MM.1S (cell line): ENCODE results near the gene SMURF1.
"Not testable (repeated sequence)": the region's sequence is repeated elsewhere in the genome, so short reads cannot be mapped to it uniquely, and the experiment has no call there.

ENCODE experiments used
- DNase-seq: peaks from one replicate; pipeline ENCODE4 v3.0.0-alpha.2; 2015
- H2AFZ ChIP-seq: fragments of 300-600 bp; sonication (generic); 2 replicates; pipeline ENCODE4 v1.6.0; 2016; ENCODE audit warnings: antibody characterized with exemption, low read length
- H3F3A ChIP-seq: fragments of 300-600 bp; sonication (generic); 2 replicates; pipeline ENCODE4 v1.6.1; 2016; ENCODE audit warnings: mild to moderate bottlenecking, antibody characterized with exemption, low read length, moderate library complexity, mixed read lengths; ENCODE audit not compliant: insufficient read depth
- H3K27ac ChIP-seq: fragments of 300-600 bp; sonication (generic); 2 replicates; pipeline ENCODE4 v1.5.1; 2016; ENCODE audit warnings: mild to moderate bottlenecking, low read length
- H3K27me3 ChIP-seq: fragments of 300-600 bp; sonication (generic); replicated peaks from 2 replicates; pipeline ENCODE4 v1.6.0; 2016; ENCODE audit warnings: low read length; ENCODE audit not compliant: insufficient read depth
- H3K36me3 ChIP-seq: fragments of 300-600 bp; sonication (generic); replicated peaks from 2 replicates; pipeline ENCODE4 v1.6.1; 2016; ENCODE audit warnings: mild to moderate bottlenecking, low read length, mixed read lengths; ENCODE audit not compliant: insufficient read depth
- H3K4me1 ChIP-seq: fragments of 300-600 bp; sonication (generic); 2 replicates; pipeline ENCODE4 v1.6.1; 2016; ENCODE audit warnings: low read length, mixed read lengths
- H3K4me2 ChIP-seq: fragments of 300-600 bp; sonication (generic); 2 replicates; pipeline ENCODE4 v1.6.0; 2016; ENCODE audit warnings: low read depth, low read length
- H3K4me3 ChIP-seq: fragments of 300-600 bp; sonication (generic); 2 replicates; pipeline ENCODE4 v1.5.1; 2016; ENCODE audit warnings: low read length, mixed read lengths
- H3K79me2 ChIP-seq: fragments of 300-600 bp; sonication (generic); 2 replicates; pipeline ENCODE4 v1.6.1; 2016; ENCODE audit warnings: mixed run types, low read length, mixed read lengths
- H3K9ac ChIP-seq: fragments of 300-600 bp; sonication (generic); 2 replicates; pipeline ENCODE4 v1.6.1; 2016; ENCODE audit warnings: low read length, mixed read lengths
- H3K9me2 ChIP-seq: fragments of 300-600 bp; sonication (generic); replicated peaks from 2 replicates; pipeline ENCODE4 v1.6.1; 2016; ENCODE audit warnings: mild to moderate bottlenecking, low read length, mixed read lengths; ENCODE audit not compliant: insufficient read depth
- H3K9me3 ChIP-seq: fragments of 300-600 bp; sonication (generic); replicated peaks from 2 replicates; pipeline ENCODE4 v1.6.1; 2016; ENCODE audit warnings: mild to moderate bottlenecking, low read length, mixed read lengths; ENCODE audit not compliant: insufficient read depth
- H4K20me1 ChIP-seq: fragments of 300-600 bp; sonication (generic); 2 replicates; pipeline ENCODE4 v1.6.1; 2016; ENCODE audit warnings: mild to moderate bottlenecking, low read length, moderate library complexity, mixed read lengths; ENCODE audit not compliant: insufficient read depth
- EZH2 ChIP-seq: fragments of 300-600 bp; sonication (generic); optimal IDR thresholded peaks from 2 replicates; pipeline ENCODE3; 2017; ENCODE audit warnings: low read depth, mild to moderate bottlenecking, antibody characterized with exemption, low read length, mixed read lengths
- EZH2phosphoT487 ChIP-seq: fragments of 300-600 bp; sonication (generic); IDR thresholded peaks from 2 replicates; pipeline ENCODE4 v1.6.1; 2018; ENCODE audit warnings: antibody characterized with exemption, low read length
- TF ChIP-seq, protein P1 (sequence below): fragments of 300-600 bp; sonication (generic); IDR thresholded peaks from 2 replicates; pipeline ENCODE4 v1.5.1; 2016; ENCODE audit warnings: antibody characterized with exemption, low read length, mixed read lengths

SMURF1 gene

DNA sequence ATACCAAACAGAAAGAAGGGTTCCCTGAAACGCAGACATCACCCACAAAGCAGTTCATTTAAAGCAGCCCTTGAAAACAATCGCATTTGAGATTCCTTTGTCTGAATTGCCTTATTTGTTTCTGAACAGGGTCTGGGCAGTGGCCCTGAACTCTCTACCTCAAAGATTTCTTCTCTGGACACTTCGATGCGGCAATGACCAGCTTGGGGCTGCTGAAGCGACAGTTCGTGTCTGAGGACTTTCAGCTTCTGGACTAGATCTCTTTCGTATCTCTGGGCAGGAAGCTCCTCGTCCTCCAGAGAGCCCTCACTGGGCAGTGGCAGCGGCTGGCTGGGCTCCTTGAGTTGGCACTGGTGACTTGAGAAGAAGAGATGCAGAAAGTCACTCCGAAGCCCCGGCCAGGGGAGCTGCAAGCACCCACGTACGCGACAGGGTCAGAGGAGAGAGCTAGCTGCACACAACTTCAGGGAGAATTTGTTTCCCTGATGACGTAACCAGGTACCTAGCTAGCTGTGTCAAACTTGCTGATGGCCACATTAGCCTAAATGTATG is 96.3 kb downstream of the SMURF1 start:
- Histone ChIP-seq H3K4me2 (no peak overlapping the region), H4K20me1 (no peaks in the 10 kb centered on the region), H3F3A (no peaks in the 10 kb centered on the region), H3K36me3 (no peaks in the 10 kb centered on the region), H3K9me3 (no peaks in the 10 kb centered on the region), H3K9ac (no peak overlapping the region), H3K4me1 (no peaks in the 10 kb centered on the region), H2AFZ (no peak overlapping the region), H3K4me3 (no peak overlapping the region), H3K27ac (no peak overlapping the region), H3K9me2 (no peaks in the 10 kb centered on the region), H3K27me3 (no peaks in the 10 kb centered on the region), H3K79me2 (no peaks in the 10 kb centered on the region)
- TF ChIP-seq, protein P1, sequence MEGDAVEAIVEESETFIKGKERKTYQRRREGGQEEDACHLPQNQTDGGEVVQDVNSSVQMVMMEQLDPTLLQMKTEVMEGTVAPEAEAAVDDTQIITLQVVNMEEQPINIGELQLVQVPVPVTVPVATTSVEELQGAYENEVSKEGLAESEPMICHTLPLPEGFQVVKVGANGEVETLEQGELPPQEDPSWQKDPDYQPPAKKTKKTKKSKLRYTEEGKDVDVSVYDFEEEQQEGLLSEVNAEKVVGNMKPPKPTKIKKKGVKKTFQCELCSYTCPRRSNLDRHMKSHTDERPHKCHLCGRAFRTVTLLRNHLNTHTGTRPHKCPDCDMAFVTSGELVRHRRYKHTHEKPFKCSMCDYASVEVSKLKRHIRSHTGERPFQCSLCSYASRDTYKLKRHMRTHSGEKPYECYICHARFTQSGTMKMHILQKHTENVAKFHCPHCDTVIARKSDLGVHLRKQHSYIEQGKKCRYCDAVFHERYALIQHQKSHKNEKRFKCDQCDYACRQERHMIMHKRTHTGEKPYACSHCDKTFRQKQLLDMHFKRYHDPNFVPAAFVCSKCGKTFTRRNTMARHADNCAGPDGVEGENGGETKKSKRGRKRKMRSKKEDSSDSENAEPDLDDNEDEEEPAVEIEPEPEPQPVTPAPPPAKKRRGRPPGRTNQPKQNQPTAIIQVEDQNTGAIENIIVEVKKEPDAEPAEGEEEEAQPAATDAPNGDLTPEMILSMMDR, result no peak
- TF ChIP-seq EZH2, result no peak
- TF ChIP-seq EZH2phosphoT487, result no peak
- DNase-seq, result no peak

DNA sequence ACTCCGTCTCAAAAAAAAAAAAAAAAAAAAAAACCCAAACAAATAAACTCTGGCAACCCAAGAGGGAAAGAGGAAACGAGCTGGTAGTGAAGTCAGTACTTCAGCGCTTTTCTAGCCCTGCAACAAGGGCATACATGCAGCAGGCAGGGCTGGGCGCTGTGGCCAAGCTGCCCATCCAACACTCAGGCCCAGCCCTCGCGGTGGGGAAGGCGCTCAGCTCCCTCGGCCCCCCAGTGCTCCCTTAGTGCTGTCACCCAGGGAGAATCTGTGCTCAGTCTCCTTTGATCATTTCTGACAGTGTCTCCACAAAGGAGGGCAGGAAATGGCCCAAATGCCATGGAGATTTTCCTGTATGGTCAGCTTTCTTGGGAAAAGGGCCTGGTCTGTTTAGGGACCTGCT is 97.2 kb downstream of the SMURF1 start:
- Histone ChIP-seq H3K9ac (no peak overlapping the region), H4K20me1 (no peaks in the 10 kb centered on the region), H3K4me3 (no peak overlapping the region), H3K27me3 (no peaks in the 10 kb centered on the region), H3K4me1 (no peaks in the 10 kb centered on the region), H3K27ac (no peak overlapping the region), H2AFZ (no peak overlapping the region), H3K79me2 (no peaks in the 10 kb centered on the region), H3K9me3 (no peaks in the 10 kb centered on the region), H3K9me2 (no peaks in the 10 kb centered on the region), H3K36me3 (no peaks in the 10 kb centered on the region), H3K4me2 (no peak overlapping the region), H3F3A (no peaks in the 10 kb centered on the region)
- no peak for DNase-seq
- TF ChIP-seq EZH2 (no peak), EZH2phosphoT487 (no peak)
- TF ChIP-seq, protein P1, result no peak

DNA sequence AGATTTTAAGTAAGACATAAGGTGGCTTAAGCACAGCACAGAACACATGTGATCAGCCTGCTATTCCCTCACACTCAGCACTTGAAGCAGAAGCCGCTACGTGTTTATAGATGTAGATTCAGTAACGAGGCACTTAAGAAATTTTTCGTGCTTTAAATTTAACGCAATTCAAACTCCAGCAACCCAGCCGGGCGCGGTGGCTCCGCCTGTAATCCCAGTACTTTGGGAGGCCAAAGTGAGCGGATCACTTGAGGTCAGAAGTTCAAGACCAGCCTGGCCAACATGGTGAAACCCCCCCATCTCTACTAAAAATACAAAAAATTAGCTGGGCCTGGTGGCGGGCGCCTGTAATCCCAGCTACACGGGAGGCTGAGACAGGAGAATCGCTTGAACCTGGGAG is 97.6 kb downstream of the SMURF1 start:
- not testable (repeated sequence) for H4K20me1 ChIP-seq, H3K79me2 ChIP-seq, H3K9me3 ChIP-seq, H3K27ac ChIP-seq, H3K36me3 ChIP-seq, H3K4me2 ChIP-seq, H3K27me3 ChIP-seq, H3F3A ChIP-seq, H3K4me1 ChIP-seq, DNase-seq, H3K4me3 ChIP-seq, H3K9me2 ChIP-seq, H2AFZ ChIP-seq, H3K9ac ChIP-seq

DNA sequence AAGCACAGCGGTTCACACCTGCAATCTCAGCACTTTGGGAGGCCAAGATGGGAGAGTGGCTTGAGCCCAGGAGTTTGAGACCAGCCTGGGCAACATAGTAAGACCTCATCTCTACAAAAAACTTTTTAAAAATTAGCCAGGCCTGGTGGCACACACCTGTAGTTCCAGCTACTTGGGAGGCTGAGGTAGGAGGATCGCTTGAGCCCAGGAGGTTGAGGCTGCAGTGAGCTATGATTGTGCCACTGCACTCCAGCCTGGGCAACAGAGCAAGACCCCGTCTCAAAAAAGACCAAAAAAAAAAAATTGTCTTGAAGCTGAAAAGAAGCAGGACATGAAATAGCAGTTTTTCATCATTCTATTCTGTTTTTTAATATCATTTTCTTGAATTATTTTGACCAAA is 99.0 kb downstream of the SMURF1 start:
- not testable (repeated sequence) for H3K27me3 ChIP-seq, H2AFZ ChIP-seq, H3K27ac ChIP-seq, H4K20me1 ChIP-seq, H3K4me2 ChIP-seq, H3K9me3 ChIP-seq, H3F3A ChIP-seq, H3K9me2 ChIP-seq, H3K9ac ChIP-seq, H3K36me3 ChIP-seq, H3K79me2 ChIP-seq, H3K4me3 ChIP-seq, H3K4me1 ChIP-seq, DNase-seq
